NCI-H82 treated with DMSO at 0.1 percent for 48 hours (cell line): Measurements from ENCODE around the gene KRT79.
"Not testable (repeated sequence)": the region's sequence is repeated elsewhere in the genome, so short reads cannot be mapped to it uniquely, and the experiment has no call there.

Experiments used
- DNase-seq: peaks from one replicate; lab custom pipeline; 2025; ENCODE audit not compliant: unreplicated experiment; lab: John Stamatoyannopoulos, UW

Gene KRT79

DNA sequence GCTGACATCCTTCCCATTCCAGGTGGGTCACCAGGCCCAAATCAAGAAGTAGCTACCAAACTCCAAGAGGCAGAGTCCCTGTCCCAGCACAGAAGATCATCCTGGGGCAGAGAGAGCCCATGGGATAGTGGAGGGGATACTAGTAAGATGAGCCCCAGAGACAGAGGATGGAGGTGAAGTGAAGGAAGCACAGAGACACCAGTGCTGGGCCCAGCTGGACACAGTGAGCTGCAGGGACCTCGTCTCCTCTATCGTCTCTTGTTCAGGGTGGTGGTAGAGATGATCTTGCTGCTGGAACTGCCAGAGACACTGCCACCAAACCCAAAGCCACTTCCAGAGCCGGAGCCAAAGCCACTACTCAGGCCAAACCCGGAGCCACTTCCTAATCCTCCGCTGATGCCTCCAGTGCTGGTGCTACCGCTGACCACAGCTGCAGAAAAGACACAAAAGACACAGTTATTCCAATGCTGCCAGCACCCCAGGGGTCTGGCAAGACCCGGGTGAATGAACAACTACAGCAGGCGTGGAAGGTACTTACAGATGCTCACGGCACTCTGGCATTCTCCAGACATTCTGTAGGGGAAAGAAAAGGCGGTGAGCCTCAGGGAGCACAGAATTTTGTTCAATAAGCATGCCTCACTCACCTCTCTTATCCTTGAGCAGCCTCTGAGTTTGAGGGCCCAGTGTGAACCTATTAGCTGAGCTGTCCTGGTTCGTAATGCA is 27.1 kb downstream of the KRT79 start:
- no peak for DNase-seq

DNA sequence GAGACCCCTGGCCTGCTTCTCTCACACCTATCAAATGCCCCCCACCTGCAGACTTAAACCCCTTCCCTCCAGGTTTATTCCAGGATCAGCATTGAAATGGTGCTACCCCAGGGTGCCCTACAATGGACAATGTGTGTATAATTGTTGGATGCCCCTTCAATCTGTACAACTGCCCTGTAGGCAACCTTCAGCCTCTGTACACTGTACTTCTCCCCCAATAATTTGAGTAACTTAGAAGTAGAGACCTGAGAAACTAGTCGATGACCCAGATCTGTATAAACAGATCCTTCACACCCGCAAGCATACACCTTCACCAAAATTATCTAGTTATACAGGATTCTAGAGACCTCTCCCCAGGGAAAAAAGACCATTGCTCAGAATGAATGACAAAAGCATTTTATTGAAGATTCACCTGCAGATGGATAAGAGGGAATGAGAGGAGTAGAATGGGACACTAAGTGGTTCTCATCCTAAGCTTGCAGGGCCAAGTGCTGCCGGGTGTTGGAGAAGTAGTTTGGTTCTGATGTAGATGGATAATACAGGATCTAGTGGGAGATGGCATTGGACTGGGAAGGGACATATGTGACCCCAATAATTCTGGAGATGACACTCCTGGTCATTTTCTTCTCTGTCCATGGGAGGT is 27.8 kb downstream of the KRT79 start:
- no peak for DNase-seq

DNA sequence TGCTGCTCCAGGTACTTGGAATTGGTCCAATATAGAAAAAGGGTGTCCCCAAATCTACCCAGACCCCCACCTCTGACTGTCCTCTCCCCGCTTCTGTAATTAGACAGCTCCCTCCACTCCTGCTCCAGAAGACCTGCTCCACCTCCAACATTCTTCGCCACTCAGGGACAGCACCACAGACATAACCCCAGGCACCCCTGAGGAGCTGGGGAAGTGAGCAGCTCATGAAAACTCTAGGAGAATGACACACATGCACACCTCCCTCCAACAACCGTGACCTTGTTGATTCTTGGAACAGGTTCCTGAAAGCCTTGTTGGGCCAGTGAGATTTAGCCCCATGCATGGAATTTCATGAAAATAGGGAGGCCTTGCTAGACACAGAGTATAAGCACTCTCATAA is 28.4 kb downstream of the KRT79 start:
- no peak for DNase-seq

DNA sequence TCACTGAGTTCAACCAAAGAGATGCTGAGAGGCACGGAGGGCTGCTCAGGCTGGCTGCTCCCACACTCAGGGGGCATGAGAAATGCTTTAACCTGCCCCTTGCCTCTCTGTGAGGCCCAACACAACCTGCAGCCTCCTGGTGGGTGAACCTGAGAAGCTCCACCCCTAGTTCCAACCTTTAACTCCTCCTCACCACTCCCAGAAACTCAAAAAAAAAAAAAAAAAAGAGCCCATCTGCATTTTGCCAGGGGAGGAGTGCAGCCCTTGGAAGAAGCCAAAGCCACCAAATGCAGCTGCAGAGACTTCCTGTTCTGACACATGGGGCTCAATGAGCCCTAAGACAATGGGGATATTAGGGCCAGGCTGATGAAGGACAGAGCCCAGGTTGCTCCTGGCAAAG is 29.1 kb downstream of the KRT79 start:
- no peak for DNase-seq

DNA sequence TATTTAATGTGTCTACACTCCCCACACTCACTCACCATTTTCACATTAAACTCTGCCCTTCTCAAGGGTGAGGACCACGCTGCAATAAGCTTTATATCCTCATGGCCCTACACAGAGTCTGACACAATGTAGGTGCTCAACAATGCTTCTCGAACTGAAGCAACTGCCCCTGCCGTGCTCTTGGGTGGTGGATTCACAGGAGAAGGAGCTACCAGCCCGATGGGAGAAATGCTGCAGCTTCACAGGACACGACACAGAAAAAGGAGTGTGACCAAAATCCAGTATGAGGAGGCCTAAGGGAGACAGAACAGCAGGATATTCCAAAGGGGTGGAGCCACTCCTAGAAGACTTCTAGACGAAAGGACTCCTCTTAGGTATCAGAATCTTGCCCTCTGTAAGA is 31.7 kb downstream of the KRT79 start:
- DNase-seq = no peak

DNA sequence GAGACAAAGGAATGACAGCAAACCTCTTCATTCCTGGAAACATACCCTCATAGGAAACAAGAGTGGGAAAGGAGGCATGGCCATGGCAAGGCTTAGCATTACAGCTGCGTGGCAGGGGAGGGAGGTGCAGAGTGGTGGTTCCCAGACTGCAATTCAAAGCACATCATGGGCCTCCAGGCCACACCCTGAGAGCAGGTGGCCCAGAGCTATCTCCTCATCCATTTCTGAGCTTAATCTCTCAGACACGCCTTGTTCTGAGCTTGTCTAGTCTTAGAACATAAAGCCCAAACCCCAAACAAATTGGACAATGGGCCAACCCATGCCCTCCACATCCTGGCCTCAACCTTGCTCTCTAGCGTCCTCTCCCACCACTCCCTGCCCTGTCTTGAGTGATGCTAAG is 32.3 kb downstream of the KRT79 start:
- DNase-seq = no peak

DNA sequence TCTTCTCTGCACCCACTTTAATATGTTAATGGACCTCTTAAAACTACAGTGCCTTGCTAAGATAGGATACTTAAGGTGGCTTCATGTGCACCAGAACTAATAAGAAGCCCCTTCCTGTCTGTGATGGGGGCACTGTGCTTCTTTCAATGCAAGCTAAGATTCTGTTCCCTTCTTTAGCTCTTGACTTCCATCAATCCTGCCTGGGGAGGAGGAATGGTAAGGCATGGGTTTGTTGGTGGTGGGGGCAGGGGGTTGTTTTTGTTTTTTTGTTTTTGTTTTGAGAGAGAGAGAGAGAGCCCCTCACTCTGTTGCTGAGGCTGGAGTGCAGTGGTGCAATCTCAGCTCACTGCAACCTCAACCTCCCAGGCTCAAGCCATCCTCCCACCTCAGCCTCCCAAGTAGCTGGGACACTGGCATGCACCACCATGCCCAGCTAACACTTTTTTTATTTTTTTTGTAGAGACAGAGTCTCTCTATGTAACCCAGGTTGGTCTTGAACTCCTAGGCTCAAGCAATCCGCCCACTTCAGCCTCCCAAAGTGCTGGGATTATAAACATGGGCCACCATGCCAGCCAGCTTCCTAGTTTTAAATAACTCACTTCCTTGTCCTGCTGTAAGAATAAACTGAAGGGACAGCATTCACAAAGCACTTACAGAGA is 33.7 kb downstream of the KRT79 start:
- DNase-seq = no peak

DNA sequence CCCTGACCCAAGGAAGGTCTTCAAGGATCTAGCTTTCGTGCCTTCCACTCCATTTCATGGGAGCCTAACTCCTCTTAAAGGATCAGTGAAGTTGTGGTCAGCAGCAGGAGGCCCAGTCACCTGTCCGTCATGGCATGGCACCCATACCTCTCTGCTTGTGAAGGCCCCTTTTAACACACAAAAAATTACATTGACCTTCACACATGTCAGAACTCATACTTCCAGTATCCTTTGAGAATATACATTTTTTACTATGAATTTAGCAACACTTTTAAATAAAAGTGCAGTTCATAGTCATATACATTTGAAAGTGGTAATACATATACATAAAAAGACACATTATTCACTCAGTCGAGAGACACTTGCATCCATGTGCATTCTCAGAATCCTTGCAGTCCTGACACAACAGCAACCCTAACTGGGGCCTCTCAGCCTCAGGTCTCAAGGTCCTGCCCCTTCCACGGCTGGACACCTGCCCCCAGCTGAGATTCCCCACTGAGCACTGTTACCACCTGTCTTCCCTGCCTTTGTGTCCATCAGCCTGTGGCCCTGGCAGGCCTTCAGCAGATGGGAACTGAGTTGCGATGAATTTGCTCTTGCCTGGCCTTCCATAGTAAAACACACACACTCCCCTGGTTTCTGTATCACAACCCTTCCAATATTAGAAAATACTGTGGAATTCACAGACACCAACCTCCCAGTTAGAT is 34.5 kb downstream of the KRT79 start:
- no peak for DNase-seq

DNA sequence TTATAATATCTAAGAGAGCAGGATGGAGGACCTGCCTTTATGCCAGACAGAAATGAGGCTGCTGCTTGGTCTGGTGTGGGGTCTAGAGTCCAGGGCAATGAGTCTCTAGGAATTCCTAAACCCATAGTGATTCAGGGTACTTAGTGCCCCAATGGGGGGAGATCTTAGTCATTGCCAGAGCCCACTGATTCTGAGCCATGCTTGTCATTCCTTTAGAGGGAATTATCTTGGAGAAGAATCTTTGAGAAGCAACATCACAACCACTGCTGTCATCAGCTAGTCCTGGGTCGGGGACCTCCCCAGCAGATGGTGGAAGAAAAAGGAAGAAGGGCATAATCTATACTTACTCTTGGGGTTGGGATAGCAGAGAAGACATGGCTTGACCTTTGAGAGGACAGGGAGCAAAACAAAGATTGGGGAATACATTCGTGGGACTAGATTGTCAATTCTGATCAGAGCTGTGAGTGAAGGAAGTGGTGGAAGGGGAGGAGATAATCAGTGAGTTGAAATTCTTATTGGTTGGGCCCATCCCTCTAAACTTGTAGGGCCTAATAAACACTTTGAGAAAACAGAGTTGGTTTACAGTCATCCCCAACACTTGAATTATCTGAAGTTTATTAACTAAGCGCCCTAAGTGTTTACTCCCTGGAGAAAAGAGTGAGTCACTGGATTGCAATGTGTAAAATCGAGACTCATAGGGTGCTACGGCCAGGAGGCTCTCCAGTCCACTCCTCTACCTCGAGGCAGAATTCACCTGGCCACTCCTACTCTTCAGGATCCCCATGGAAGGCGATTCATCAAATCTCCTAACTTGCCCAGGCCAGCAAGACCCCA is 35.2 kb downstream of the KRT79 start:
- DNase-seq = no peak

DNA sequence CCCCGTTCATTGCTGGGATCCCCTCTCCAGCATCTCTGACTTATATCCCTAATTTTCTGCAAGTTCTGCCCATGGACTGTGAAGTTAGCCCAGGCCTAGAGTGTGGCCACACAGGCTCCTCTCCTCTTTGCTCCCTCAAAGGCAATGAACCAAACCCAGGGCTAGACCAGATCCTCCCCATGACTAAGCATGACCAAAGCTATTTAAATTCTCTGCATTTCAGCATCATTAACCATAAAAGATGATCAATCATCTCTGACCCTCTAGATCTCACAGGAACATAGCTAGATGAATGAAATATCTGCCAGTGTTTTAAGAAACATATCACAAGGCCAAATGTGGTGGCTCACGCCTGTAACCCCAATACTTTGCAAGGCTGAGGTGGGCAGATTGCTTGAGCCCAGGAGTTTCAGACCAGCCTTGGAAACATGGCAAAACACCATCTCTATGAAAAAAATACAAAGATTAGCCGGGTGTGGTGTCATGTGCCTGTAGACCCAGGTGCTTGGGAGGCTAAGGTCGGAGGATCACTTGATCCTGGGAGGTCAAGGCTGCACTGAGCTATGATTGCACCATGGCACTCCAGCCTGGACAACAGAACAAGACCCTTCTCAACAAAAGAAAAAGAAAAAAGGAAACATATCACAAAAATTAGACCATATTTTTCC is 36.0 kb downstream of the KRT79 start:
- no peak for DNase-seq

DNA sequence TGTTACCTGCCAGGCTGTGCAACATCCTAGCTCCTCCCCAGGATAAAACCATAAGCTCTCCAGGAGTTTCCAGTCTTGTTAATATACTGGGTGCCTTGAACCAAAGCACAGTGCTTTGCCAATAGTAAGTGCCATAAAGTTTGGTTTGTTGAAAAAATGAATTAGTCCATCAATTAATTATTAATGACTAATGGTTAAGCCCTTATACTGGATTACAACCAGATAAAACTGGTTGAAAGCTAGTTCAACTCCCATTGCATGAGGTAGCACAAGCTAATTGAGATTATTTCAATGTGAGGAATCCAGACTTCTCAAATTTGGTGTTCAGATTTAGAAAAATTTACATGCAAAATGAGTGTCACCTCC is 36.6 kb downstream of the KRT79 start:
- DNase-seq = no peak

DNA sequence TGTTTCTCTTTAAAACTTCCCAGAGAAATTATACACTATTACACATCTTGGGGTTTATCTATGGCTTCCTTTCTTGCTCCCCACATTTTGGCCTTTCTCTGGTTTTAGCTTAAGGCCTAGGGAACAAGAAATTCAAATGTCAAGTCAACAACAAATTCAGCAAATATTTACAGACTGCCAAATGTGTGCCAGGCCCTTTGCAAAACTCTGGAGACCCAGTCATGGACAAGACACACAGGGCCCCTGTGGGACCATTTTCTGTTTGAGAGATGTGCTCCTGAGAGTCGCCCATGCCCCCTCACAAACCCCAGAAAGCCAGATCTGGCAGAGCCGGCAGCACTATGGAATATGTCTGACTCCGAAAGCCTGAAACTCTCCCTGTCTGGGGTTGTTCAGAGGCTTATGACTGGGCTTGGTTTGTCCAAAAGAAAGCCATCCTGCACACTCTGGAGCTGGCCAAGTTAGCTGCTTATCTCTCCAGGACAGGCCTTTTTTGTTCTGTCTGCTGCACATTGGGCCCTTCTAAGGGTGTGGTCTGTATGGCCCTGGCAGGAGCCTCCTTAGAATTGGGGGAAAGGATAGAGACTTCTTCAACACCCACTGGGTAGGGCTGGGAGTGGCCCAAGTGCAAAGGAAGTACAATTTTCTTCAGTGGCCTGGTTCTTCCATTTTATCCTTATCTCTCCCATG is 37.1 kb downstream of the KRT79 start:
- DNase-seq = no peak

DNA sequence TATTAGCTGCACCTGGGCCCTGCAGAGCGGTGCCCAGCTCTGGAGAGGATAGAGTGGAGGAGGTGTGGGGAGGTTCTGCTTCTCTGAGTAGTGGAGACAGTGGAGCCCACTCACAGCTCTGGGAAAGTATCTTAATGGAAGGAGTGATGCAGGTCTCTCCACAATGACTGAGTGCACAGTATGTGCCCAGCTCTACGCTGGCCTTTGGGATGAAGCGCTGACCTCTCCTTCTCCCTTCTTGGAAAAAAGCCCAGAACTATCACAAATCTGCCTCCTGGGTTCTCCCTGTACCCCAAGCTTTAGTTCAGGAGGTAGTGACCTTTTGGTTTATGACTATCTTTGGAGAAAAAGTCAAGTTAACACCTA is 37.7 kb downstream of the KRT79 start:
- DNase-seq = no peak

DNA sequence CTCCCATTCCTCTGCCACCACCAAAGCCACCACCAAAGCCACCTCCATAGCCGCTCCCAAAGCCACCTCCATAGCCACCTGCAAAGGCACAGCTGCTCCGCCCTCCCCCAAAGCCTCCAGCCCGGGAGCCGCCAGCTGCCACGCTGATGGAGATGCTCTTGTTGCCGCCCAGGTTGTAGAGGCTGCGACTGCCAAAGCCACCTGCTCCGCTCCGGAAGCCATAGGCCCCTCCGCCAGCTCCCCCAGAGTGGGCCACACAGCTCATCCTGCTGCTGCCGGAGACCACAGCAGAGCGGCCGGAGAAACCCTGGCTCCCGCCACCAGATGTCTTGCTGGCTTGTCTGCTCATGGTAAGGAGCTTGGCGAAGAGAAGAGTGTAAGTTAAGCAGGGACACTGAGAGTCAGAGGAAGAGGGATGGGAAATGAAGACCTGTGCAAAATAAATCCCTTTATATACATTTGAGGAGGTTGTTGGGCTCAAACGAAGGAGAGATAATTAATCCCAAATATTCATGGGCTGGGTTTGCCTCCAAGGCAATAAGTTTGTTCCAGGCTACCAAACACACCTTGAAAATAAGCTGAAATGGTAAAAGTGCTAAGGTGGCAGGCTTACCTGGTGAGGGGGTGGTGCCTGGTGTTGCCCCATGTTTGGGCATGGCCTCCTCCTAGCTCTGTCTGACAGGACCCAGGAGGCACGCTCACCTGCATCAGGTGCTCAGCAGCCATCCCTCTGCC is 38.2 kb downstream of the KRT79 start, which contains the start of gene KRT3:
TSS of gene KRT3 (minus strand) at position 424 of the 735 bp plus-strand sequence. CDS start at position 349, 75 bp downstream.
- no peak for DNase-seq

DNA sequence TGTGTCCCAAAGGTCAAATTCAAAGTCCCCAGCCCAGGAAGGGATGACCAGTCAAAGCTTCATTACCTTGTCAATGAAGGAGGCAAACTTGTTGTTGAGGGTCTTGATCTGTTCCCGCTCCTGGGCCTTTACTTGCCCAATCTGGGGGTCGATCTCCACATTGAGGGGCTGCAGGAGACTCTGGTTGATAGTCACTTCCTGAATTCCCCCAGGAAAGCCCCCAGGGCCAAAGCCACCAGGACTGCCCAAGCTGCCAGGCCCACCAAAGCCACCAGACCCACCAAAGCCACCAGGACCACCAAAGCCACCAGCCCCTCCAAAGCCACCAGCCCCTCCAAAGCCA is 38.8 kb downstream of the KRT79 start:
- DNase-seq = not testable (repeated sequence)

DNA sequence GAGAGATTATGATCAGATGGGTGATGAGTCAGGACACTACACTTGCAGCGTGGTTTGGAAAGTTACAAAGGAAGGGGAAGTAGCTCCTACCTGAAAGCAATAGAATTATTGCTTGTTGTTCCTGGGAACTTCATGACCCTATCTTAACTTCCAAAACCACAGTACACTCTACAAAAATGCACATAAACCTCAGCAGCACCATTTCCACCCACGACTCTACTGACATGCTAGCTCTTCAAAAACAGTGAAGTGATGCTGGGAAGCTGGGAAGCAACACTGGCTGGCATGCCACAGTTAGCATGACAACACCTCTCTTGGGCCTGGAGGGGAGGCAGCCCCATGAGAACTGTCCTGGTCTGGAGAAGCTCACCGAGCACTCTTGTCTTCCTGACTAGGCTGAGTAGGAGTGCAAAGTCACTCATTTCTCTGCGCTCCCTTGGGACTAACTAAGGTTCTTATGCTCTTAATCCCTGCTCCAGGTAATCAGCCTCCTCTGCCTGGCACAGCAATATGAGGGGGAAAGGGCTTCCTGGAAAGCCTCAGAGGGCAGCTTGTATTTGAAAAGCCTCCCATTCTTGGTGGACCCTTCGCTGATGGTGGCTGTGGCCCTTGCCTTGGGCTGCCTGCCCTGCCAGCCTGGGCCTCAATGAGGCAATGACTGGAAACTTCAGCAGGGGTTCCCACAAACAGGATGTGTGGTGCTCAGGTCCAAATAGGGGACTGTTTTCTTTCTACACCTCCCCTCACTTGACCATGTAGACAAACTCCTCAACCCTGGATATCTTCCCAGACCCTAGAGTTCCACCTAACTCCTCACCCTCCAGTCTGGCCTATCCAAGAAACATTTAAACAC is 39.4 kb downstream of the KRT79 start:
- DNase-seq = peak; percentile 35

DNA sequence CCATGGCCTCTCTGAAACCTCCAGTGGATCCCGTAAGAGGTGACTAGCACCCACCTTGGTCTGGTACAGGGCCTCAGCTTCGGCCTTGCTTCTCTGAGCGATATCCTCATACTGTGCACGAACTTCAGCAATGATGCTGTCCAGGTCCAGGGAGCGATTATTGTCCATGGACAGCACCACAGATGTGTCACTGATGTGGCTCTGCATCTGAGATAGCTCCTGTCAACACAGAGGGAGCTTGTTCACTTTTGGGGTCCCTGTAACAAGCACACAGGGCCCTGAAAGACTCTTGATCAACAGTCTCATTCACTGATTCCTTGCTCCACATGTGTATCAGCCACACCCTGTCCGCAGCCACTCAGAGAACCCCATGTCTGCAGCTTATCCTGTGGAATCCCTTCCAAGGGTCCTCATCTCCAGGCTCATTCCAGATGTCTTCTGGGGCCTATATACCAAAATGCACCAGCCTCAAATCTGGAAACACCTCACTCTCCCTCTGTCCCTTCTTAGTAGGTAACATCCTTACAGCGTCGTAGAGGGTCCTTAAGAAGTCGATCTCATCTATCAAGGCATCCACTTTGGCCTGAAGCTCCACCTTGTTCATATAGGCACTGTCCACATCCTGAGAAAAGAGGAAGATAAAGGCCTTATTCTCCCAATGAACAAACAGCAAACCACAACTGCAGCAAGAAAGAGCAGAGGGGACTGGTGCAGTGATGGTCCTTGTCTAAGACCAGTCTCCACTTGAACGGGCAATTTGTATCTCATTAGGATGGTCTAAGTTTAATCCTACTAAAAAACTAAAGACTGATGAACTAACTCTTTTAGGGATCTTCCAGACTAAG is 41.7 kb downstream of the KRT79 start:
- DNase-seq = no peak
